CD14-positive monocyte (primary cell): ENCODE results near the gene SRF. TPM values are rescaled to one million over a fixed set of nuclear protein-coding genes. Genes with fewer than 3 reads are reported as not detected.

ENCODE experiments used
- DNase-seq, 3 donors: peaks; one replicate each; pipeline ENCODE4 v3.0.0-alpha.2; 2011 to 2022
- H2AFZ ChIP-seq: 2 replicates; pipeline ENCODE4 v1.6.0; 2012; ENCODE audit warnings: mild to moderate bottlenecking, low read depth, low read length, inconsistent platforms; ENCODE audit not compliant: insufficient read depth, poor library complexity, severe bottlenecking
- H3K27ac ChIP-seq, 2 donors: 1 replicate in 1 of 2; 2 replicates in 1 of 2; pipeline ENCODE4 v1.5.1; 2012 to 2013; ENCODE audit warnings: low read length in 2 of 2, control low read depth in 1 of 2, inconsistent platforms in 1 of 2, low read depth in 1 of 2, mild to moderate bottlenecking in 1 of 2
- H3K27me3 ChIP-seq, 2 donors: one replicate each; pipeline versions ENCODE4 v1.6.0 to v1.6.1; 2011 to 2013; ENCODE audit warnings: low read length in 2 of 2; ENCODE audit not compliant: control insufficient read depth in 2 of 2, insufficient read depth in 2 of 2
- H3K36me3 ChIP-seq, 2 donors: replicated peaks in 1 of 2; 1 replicate in 1 of 2; 2 replicates in 1 of 2; pipeline versions ENCODE4 v1.5.1 to v1.6.1; 2012 to 2013; ENCODE audit warnings: low read length in 2 of 2, control low read depth in 1 of 2, inconsistent platforms in 1 of 2, mild to moderate bottlenecking in 1 of 2; ENCODE audit not compliant: insufficient read depth in 2 of 2, control insufficient read depth in 1 of 2
- H3K4me1 ChIP-seq, 2 donors: 1 replicate in 1 of 2; 2 replicates in 1 of 2; pipeline versions ENCODE4 v1.5.1 to v1.6.1; 2012 to 2013; ENCODE audit warnings: low read length in 2 of 2, control low read depth in 1 of 2, inconsistent platforms in 1 of 2, mild to moderate bottlenecking in 1 of 2, moderate library complexity in 1 of 2; ENCODE audit not compliant: insufficient read depth in 2 of 2, control insufficient read depth in 1 of 2
- H3K4me2 ChIP-seq: replicated peaks from 2 replicates; pipeline ENCODE3; 2012; ENCODE audit warnings: low read length, moderate library complexity, mild to moderate bottlenecking; ENCODE audit not compliant: poor library complexity, severe bottlenecking; ENCODE audit errors: extremely low read depth
- H3K4me3 ChIP-seq, 3 experiments: fragments of 200-600 bp in 1 of 3; sonication (generic) in 1 of 3; replicated peaks in 1 of 3; 1 replicate in 2 of 3; 2 replicates in 1 of 3; pipeline ENCODE4 v1.5.1; 2011 to 2013; ENCODE audit warnings: low read length in 3 of 3, mild to moderate bottlenecking in 3 of 3, control low read depth in 2 of 3, low read depth in 2 of 3, inconsistent platforms in 1 of 3, moderate library complexity in 1 of 3
- H3K79me2 ChIP-seq: 2 replicates; pipeline ENCODE4 v1.6.0; 2012; ENCODE audit warnings: mild to moderate bottlenecking, control low read depth, inconsistent platforms, low read length, moderate library complexity; ENCODE audit not compliant: insufficient read depth
- H3K9ac ChIP-seq: 2 replicates; pipeline ENCODE4 v1.6.0; 2017; ENCODE audit warnings: low read length, mild to moderate bottlenecking; ENCODE audit not compliant: insufficient read depth, poor library complexity, severe bottlenecking
- H3K9me3 ChIP-seq, 2 donors: replicated peaks in 1 of 2; 1 replicate in 1 of 2; 2 replicates in 1 of 2; pipeline versions ENCODE4 v1.5.1 to v1.6.1; 2012 to 2013; ENCODE audit warnings: low read length in 2 of 2, control low read depth in 1 of 2; ENCODE audit not compliant: control insufficient read depth in 1 of 2, insufficient read depth in 1 of 2
- H4K20me1 ChIP-seq: 2 replicates; pipeline ENCODE4 v1.6.0; 2012; ENCODE audit warnings: mild to moderate bottlenecking, low read length, control low read depth, moderate library complexity; ENCODE audit not compliant: insufficient read depth
- H3K27ac Mint-ChIP-seq, 7 donors: one replicate each; pipeline ENCODE4 v1.8.0; 2020; ENCODE audit warnings: mild to moderate bottlenecking in 7 of 7, mixed read lengths in 7 of 7, moderate library complexity in 6 of 7, inconsistent platforms in 2 of 7
- H3K27me3 Mint-ChIP-seq, 3 donors: one replicate each; pipeline ENCODE4 v1.8.0; 2021 to 2022; ENCODE audit warnings: low read depth in 3 of 3, mild to moderate bottlenecking in 3 of 3, mixed read lengths in 3 of 3, moderate library complexity in 3 of 3, inconsistent platforms in 1 of 3
- H3K36me3 Mint-ChIP-seq, 2 donors: one replicate each; pipeline ENCODE4 v1.8.0; 2020; ENCODE audit warnings: mixed read lengths in 2 of 2, inconsistent platforms in 1 of 2, mild to moderate bottlenecking in 1 of 2
- H3K4me1 Mint-ChIP-seq: one replicate; pipeline ENCODE4 v1.8.0; 2020; ENCODE audit warnings: mild to moderate bottlenecking, mixed read lengths
- H3K4me3 Mint-ChIP-seq, 2 donors: one replicate each; pipeline ENCODE4 v1.8.0; 2020; ENCODE audit warnings: mild to moderate bottlenecking in 2 of 2, mixed read lengths in 2 of 2, moderate library complexity in 1 of 2
- H3K9me3 Mint-ChIP-seq, 7 donors: one replicate each; pipeline ENCODE4 v1.8.0; 2020 to 2022; ENCODE audit warnings: mixed read lengths in 7 of 7, mild to moderate bottlenecking in 6 of 7, moderate library complexity in 6 of 7, inconsistent platforms in 2 of 7
- WGBS: methylation state at CpG from one replicate; pipeline ENCODE4 v1.1.5; 2013; ENCODE audit warnings: missing lambda C conversion rate; ENCODE audit not compliant: insufficient coverage; 5-methylcytosine and 5-hydroxymethylcytosine counted together
- intact Hi-C, 2 donors: fragments of 100-400 bp; cut with micrococcal nuclease; formaldehyde crosslinking; loops; one replicate each; pipeline versions ENCODE4 v1.15.0 to v1.15.1; 2023
- polyA plus RNA-seq, 3 donors: library from polyadenylated mRNA; depleted of rRNA in 1 of 3; unstranded in 2 of 3; stranded (reverse) in 1 of 3; fragments of 300-500 nt in 2 of 3; fragments of >200 nt in 1 of 3; fragmentation: Illumina TruSeq in 2 of 3; gene quantifications; 1 replicate in 2 of 3; 2 replicates in 1 of 3; pipeline ENCODE4 v1.2.3, GENCODE V29; 2012 to 2021
- TF ChIP-seq, protein P1 (sequence below): fragments of 200-600 bp; IDR thresholded peaks from one replicate; pipeline ENCODE4 v1.8.0; 2022; ENCODE audit warnings: antibody characterized with exemption, mild to moderate bottlenecking

SRF gene
- polyA plus RNA-seq, 3 donors = 3.6 to 26.9 (median 3.8) TPM

DNA sequence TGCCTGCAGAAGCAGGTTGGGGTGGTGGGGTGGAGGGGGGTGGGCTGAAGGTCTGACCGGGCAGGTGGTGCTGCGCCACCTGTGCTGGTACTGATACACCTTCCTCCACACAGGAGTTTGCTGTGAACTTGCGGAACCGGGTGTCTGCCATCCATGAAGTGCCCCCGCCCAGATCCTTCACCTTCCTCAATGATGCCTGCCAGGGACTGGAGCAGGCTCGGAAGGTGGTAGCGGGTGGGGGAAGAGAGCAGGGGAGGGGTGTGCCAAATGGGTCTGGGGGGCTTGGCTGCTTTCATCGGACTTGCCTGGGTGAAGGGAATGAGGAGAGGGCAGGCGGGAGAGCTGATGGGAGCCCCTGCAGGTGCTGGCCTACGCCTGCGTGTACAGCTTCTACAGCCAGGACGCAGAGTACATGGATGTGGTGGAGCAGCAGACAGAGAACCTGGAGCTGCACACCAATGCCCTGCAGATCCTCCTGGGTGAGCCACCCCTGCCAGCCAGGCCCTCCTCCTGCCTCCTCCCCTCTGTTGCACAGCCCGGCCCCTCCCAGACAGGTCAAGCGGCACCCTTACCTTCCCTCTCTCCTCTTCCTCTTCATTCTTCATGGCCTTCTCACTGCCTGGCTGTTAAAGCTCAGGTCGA is 51.5 kb downstream of the SRF start:
- Histone ChIP-seq H2AFZ (no peak overlapping the region), H3K4me2 (no peak overlapping the region), H3K9me3 (no peaks in the 10 kb centered on the region), H3K27ac (no peak overlapping the region), H3K4me3 (no peak overlapping the region), H3K79me2 (no peaks in the 10 kb centered on the region), H3K4me1 (peaks cover 10 to 16% of the 10 kb centered on the region in 2 donors), H3K36me3 (peaks cover 40 to 58% of the 10 kb centered on the region in 2 donors), H3K27me3 (no peaks in the 10 kb centered on the region), H4K20me1 (no peaks in the 10 kb centered on the region), H3K9ac (no peak overlapping the region)
- Mint-ChIP-seq H3K9me3 (no peaks in the 10 kb centered on the region), H3K36me3 (peaks cover 48 to 61% of the 10 kb centered on the region in 2 donors), H3K4me3 (no peak overlapping the region), H3K27me3 (peaks cover 0 to 4% (median 2%) of the 10 kb centered on the region in 3 donors), H3K4me1 (peaks cover 16% of the 10 kb centered on the region), H3K27ac (peak overlapping the region in 3 of 7 donors; percentile 0 to 77 (median 39))
- TF ChIP-seq, protein P1, sequence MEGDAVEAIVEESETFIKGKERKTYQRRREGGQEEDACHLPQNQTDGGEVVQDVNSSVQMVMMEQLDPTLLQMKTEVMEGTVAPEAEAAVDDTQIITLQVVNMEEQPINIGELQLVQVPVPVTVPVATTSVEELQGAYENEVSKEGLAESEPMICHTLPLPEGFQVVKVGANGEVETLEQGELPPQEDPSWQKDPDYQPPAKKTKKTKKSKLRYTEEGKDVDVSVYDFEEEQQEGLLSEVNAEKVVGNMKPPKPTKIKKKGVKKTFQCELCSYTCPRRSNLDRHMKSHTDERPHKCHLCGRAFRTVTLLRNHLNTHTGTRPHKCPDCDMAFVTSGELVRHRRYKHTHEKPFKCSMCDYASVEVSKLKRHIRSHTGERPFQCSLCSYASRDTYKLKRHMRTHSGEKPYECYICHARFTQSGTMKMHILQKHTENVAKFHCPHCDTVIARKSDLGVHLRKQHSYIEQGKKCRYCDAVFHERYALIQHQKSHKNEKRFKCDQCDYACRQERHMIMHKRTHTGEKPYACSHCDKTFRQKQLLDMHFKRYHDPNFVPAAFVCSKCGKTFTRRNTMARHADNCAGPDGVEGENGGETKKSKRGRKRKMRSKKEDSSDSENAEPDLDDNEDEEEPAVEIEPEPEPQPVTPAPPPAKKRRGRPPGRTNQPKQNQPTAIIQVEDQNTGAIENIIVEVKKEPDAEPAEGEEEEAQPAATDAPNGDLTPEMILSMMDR = no peak
- intact Hi-C loops = no loop called here
- DNase-seq = no peak
- 100% methylated on average over 8 of the region's 15 CpGs for WGBS

DNA sequence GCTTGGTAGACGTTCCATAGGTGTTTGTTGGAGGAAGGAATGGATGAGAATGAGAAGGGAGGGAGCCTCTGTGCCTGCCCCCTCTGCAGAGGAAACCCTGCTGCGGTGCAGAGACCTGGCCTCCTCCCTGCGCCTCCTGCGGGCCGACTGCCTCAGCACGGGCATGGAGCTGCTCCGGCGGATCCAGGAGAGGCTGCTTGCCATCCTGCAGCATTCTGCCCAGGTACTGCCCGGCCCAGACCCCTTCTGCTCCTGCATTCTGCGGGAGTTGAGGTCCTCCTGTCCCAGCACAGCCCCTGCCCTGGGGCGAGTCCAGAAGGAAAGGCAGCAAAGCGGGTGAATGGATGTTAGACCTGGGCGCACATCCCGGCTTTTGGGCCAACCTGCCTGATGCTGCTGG is 52.1 kb downstream of the SRF start:
- intact Hi-C loops = no loop called here
- TF ChIP-seq, protein P1 = no peak
- Histone ChIP-seq H3K4me1 (peaks cover 10 to 18% of the 10 kb centered on the region in 2 donors), H4K20me1 (no peaks in the 10 kb centered on the region), H2AFZ (no peak overlapping the region), H3K4me3 (no peak overlapping the region), H3K27ac (peak overlapping the region in 1 of 2 donors; percentile 80), H3K9ac (no peak overlapping the region), H3K27me3 (no peaks in the 10 kb centered on the region), H3K79me2 (no peaks in the 10 kb centered on the region), H3K4me2 (no peak overlapping the region), H3K9me3 (no peaks in the 10 kb centered on the region), H3K36me3 (peaks cover 37 to 56% of the 10 kb centered on the region in 2 donors)
- H3K27me3 Mint-ChIP-seq = peaks cover 0 to 5% (median 4%) of the 10 kb centered on the region in 3 donors
- no peak overlapping the region for H3K4me3 Mint-ChIP-seq
- WGBS = 97% methylated on average over 14 of the region's 14 CpGs
- H3K9me3 Mint-ChIP-seq = no peaks in the 10 kb centered on the region
- peak overlapping the region in 3 of 7 donors; percentile 6 to 93 (median 90) for H3K27ac Mint-ChIP-seq
- DNase-seq = no peak
- peaks cover 22% of the 10 kb centered on the region for H3K4me1 Mint-ChIP-seq
- peaks cover 45 to 57% of the 10 kb centered on the region in 2 donors for H3K36me3 Mint-ChIP-seq
